IPS-18a (cell line): Measurements from ENCODE around the gene MEF2A.
"Not testable (repeated sequence)": the region's sequence is repeated elsewhere in the genome, so short reads cannot be mapped to it uniquely, and the experiment has no call there.

ENCODE experiments used
- H3K27ac ChIP-seq: one replicate; pipeline ENCODE4 v1.5.1; 2013; ENCODE audit warnings: low read length
- H3K27me3 ChIP-seq: one replicate; pipeline ENCODE4 v1.6.1; 2013; ENCODE audit warnings: mild to moderate bottlenecking, low read length; ENCODE audit not compliant: control insufficient read depth, insufficient read depth
- H3K36me3 ChIP-seq: one replicate; pipeline ENCODE4 v1.6.1; 2013; ENCODE audit warnings: low read depth, low read length; ENCODE audit not compliant: control insufficient read depth
- H3K4me1 ChIP-seq: one replicate; pipeline ENCODE4 v1.6.1; 2013; ENCODE audit warnings: low read depth, low read length; ENCODE audit not compliant: control insufficient read depth
- H3K4me3 ChIP-seq: one replicate; pipeline ENCODE4 v1.5.1; 2013; ENCODE audit warnings: low read length
- H3K9ac ChIP-seq: one replicate; pipeline ENCODE4 v1.6.1; 2013; ENCODE audit warnings: mild to moderate bottlenecking, low read length, moderate library complexity
- H3K9me3 ChIP-seq: one replicate; pipeline ENCODE4 v1.6.1; 2013; ENCODE audit warnings: low read depth, low read length; ENCODE audit not compliant: control insufficient read depth

Gene MEF2A

GRCh38 chr15:99726333-99726732, 160.5 kb downstream of the MEF2A start:
- H3K27ac ChIP-seq: no peak overlapping the region
- H3K4me3 ChIP-seq: no peak overlapping the region
- peaks cover 8% of the 10 kb centered on the region for H3K4me1 ChIP-seq

GRCh38 chr15:99727330-99727729, 161.5 kb downstream of the MEF2A start:
- peaks cover 16% of the 10 kb centered on the region for H3K4me1 ChIP-seq
- H3K36me3 ChIP-seq: peaks cover 6% of the 10 kb centered on the region
- no peaks in the 10 kb centered on the region for H3K9me3 ChIP-seq
- H3K27me3 ChIP-seq: peaks cover 8% of the 10 kb centered on the region
- no peak overlapping the region for H3K27ac ChIP-seq
- no peak overlapping the region for H3K9ac ChIP-seq
- H3K4me3 ChIP-seq: no peak overlapping the region

More at GRCh38 chr15:99726333-99726732, 160.5 kb downstream of the MEF2A start:
- Histone ChIP-seq H3K9ac (no peak overlapping the region), H3K9me3 (no peaks in the 10 kb centered on the region), H3K36me3 (peaks cover 6% of the 10 kb centered on the region), H3K27me3 (no peaks in the 10 kb centered on the region)

- Histone ChIP-seq H3K36me3 (peaks cover 6% of the 10 kb centered on the region), H3K4me1 (peaks cover 17% of the 10 kb centered on the region), H3K4me3 (no peak overlapping the region), H3K9ac (no peak overlapping the region), H3K9me3 (no peaks in the 10 kb centered on the region), H3K27me3 (peaks cover 11% of the 10 kb centered on the region), H3K27ac (no peak overlapping the region)
Observed at GRCh38 chr15:99727733-99728132, 161.9 kb downstream of the MEF2A start.

- H3K9me3 ChIP-seq: no peaks in the 10 kb centered on the region
- peaks cover 11% of the 10 kb centered on the region for H3K27me3 ChIP-seq
- H3K4me3 ChIP-seq: no peak overlapping the region
- peaks cover 6% of the 10 kb centered on the region for H3K36me3 ChIP-seq
- peaks cover 17% of the 10 kb centered on the region for H3K4me1 ChIP-seq
- H3K9ac ChIP-seq: no peak overlapping the region
- H3K27ac ChIP-seq: no peak overlapping the region
Observed at GRCh38 chr15:99728916-99729315, 163.1 kb downstream of the MEF2A start.

GRCh38 chr15:99729327-99729726, 163.5 kb downstream of the MEF2A start:
- no peaks in the 10 kb centered on the region for H3K9me3 ChIP-seq
- H3K36me3 ChIP-seq: peaks cover 6% of the 10 kb centered on the region
- H3K27ac ChIP-seq: no peak overlapping the region
- H3K27me3 ChIP-seq: peaks cover 11% of the 10 kb centered on the region
- peaks cover 17% of the 10 kb centered on the region for H3K4me1 ChIP-seq
- H3K9ac ChIP-seq: no peak overlapping the region
- H3K4me3 ChIP-seq: no peak overlapping the region

- peaks cover 6% of the 10 kb centered on the region for H3K36me3 ChIP-seq
- no peak overlapping the region for H3K27ac ChIP-seq
- no peaks in the 10 kb centered on the region for H3K9me3 ChIP-seq
- H3K27me3 ChIP-seq: peaks cover 11% of the 10 kb centered on the region
- no peak overlapping the region for H3K9ac ChIP-seq
- H3K4me1 ChIP-seq: peaks cover 17% of the 10 kb centered on the region
- H3K4me3 ChIP-seq: no peak overlapping the region
Observed at GRCh38 chr15:99729920-99730319, 164.1 kb downstream of the MEF2A start.

- Histone ChIP-seq H3K4me1 (peaks cover 17% of the 10 kb centered on the region), H3K4me3 (peak overlapping the region; percentile 49)
Observed at GRCh38 chr15:99731336-99732123, 165.7 kb downstream of the MEF2A start.

GRCh38 chr15:99732124-99732750, 166.5 kb downstream of the MEF2A start:
- Histone ChIP-seq H3K4me1 (peaks cover 17% of the 10 kb centered on the region), H3K27ac (no peak overlapping the region), H3K36me3 (peaks cover 6% of the 10 kb centered on the region), H3K27me3 (peaks cover 11% of the 10 kb centered on the region), H3K4me3 (peak overlapping the region; percentile 49), H3K9ac (peak overlapping the region; percentile 3), H3K9me3 (no peaks in the 10 kb centered on the region)

More at GRCh38 chr15:99731336-99732123, 165.7 kb downstream of the MEF2A start:
- H3K9ac ChIP-seq: no peak overlapping the region
- no peaks in the 10 kb centered on the region for H3K9me3 ChIP-seq
- peaks cover 11% of the 10 kb centered on the region for H3K27me3 ChIP-seq
- no peak overlapping the region for H3K27ac ChIP-seq
- H3K36me3 ChIP-seq: peaks cover 6% of the 10 kb centered on the region

GRCh38 chr15:99732751-99733267, 167.0 kb downstream of the MEF2A start:
- no peaks in the 10 kb centered on the region for H3K9me3 ChIP-seq
- H3K9ac ChIP-seq: peak overlapping the region; percentile 3
- peak overlapping the region; percentile 49 for H3K4me3 ChIP-seq
- peaks cover 6% of the 10 kb centered on the region for H3K36me3 ChIP-seq
- H3K27ac ChIP-seq: no peak overlapping the region
- peaks cover 17% of the 10 kb centered on the region for H3K4me1 ChIP-seq
- H3K27me3 ChIP-seq: peaks cover 11% of the 10 kb centered on the region

GRCh38 chr15:99733268-99734039, 167.7 kb downstream of the MEF2A start, which contains the start of gene LYSMD4:
TSS of gene LYSMD4 (minus strand) at chr15:99733437. CDS start at chr15:99731999, 1,438 bp downstream.
- H3K9me3 ChIP-seq: no peaks in the 10 kb centered on the region
- peaks cover 11% of the 10 kb centered on the region for H3K27me3 ChIP-seq
- H3K4me3 ChIP-seq: peak within 1 kb of the TSS; percentile 57
- peak within 1 kb of the TSS; percentile 66 for H3K27ac ChIP-seq
- peak within 1 kb of the TSS; percentile 64 for H3K9ac ChIP-seq
- H3K36me3 ChIP-seq: peaks cover 6% of the 10 kb centered on the region
- H3K4me1 ChIP-seq: peaks cover 17% of the 10 kb centered on the region

- peak overlapping the region; percentile 64 for H3K9ac ChIP-seq
- H3K9me3 ChIP-seq, H3K36me3 ChIP-seq, H3K27ac ChIP-seq: not testable (repeated sequence)
- H3K27me3 ChIP-seq: peaks cover 11% of the 10 kb centered on the region
- H3K4me1 ChIP-seq: peaks cover 17% of the 10 kb centered on the region
- H3K4me3 ChIP-seq: peak overlapping the region; percentile 57
Observed at GRCh38 chr15:99734040-99734291, 168.2 kb downstream of the MEF2A start.
